CD14-positive monocyte (primary cell): Measurements from ENCODE around the gene YWHAQ. TPM values are rescaled to one million over a fixed set of nuclear protein-coding genes. Genes with fewer than 3 reads are reported as not detected.
A peak's percentile ranks its signal among the peaks of the same experiment; 100 is the strongest.

Source experiments
- DNase-seq, 3 donors: peaks; one replicate each; pipeline ENCODE4 v3.0.0-alpha.2; 2011 to 2022
- H2AFZ ChIP-seq: 2 replicates; pipeline ENCODE4 v1.6.0; 2012; ENCODE audit warnings: mild to moderate bottlenecking, low read depth, low read length, inconsistent platforms; ENCODE audit not compliant: insufficient read depth, poor library complexity, severe bottlenecking
- H3K27ac ChIP-seq, 2 donors: 1 replicate in 1 of 2; 2 replicates in 1 of 2; pipeline ENCODE4 v1.5.1; 2012 to 2013; ENCODE audit warnings: low read length in 2 of 2, control low read depth in 1 of 2, inconsistent platforms in 1 of 2, low read depth in 1 of 2, mild to moderate bottlenecking in 1 of 2
- H3K27me3 ChIP-seq, 2 donors: one replicate each; pipeline versions ENCODE4 v1.6.0 to v1.6.1; 2011 to 2013; ENCODE audit warnings: low read length in 2 of 2; ENCODE audit not compliant: control insufficient read depth in 2 of 2, insufficient read depth in 2 of 2
- H3K36me3 ChIP-seq, 2 donors: replicated peaks in 1 of 2; 1 replicate in 1 of 2; 2 replicates in 1 of 2; pipeline versions ENCODE4 v1.5.1 to v1.6.1; 2012 to 2013; ENCODE audit warnings: low read length in 2 of 2, control low read depth in 1 of 2, inconsistent platforms in 1 of 2, mild to moderate bottlenecking in 1 of 2; ENCODE audit not compliant: insufficient read depth in 2 of 2, control insufficient read depth in 1 of 2
- H3K4me1 ChIP-seq, 2 donors: 1 replicate in 1 of 2; 2 replicates in 1 of 2; pipeline versions ENCODE4 v1.5.1 to v1.6.1; 2012 to 2013; ENCODE audit warnings: low read length in 2 of 2, control low read depth in 1 of 2, inconsistent platforms in 1 of 2, mild to moderate bottlenecking in 1 of 2, moderate library complexity in 1 of 2; ENCODE audit not compliant: insufficient read depth in 2 of 2, control insufficient read depth in 1 of 2
- H3K4me2 ChIP-seq: replicated peaks from 2 replicates; pipeline ENCODE3; 2012; ENCODE audit warnings: low read length, moderate library complexity, mild to moderate bottlenecking; ENCODE audit not compliant: poor library complexity, severe bottlenecking; ENCODE audit errors: extremely low read depth
- H3K4me3 ChIP-seq, 3 experiments: fragments of 200-600 bp in 1 of 3; sonication (generic) in 1 of 3; replicated peaks in 1 of 3; 1 replicate in 2 of 3; 2 replicates in 1 of 3; pipeline ENCODE4 v1.5.1; 2011 to 2013; ENCODE audit warnings: low read length in 3 of 3, mild to moderate bottlenecking in 3 of 3, control low read depth in 2 of 3, low read depth in 2 of 3, inconsistent platforms in 1 of 3, moderate library complexity in 1 of 3
- H3K79me2 ChIP-seq: 2 replicates; pipeline ENCODE4 v1.6.0; 2012; ENCODE audit warnings: mild to moderate bottlenecking, control low read depth, inconsistent platforms, low read length, moderate library complexity; ENCODE audit not compliant: insufficient read depth
- H3K9ac ChIP-seq: 2 replicates; pipeline ENCODE4 v1.6.0; 2017; ENCODE audit warnings: low read length, mild to moderate bottlenecking; ENCODE audit not compliant: insufficient read depth, poor library complexity, severe bottlenecking
- H3K9me3 ChIP-seq, 2 donors: replicated peaks in 1 of 2; 1 replicate in 1 of 2; 2 replicates in 1 of 2; pipeline versions ENCODE4 v1.5.1 to v1.6.1; 2012 to 2013; ENCODE audit warnings: low read length in 2 of 2, control low read depth in 1 of 2; ENCODE audit not compliant: control insufficient read depth in 1 of 2, insufficient read depth in 1 of 2
- H4K20me1 ChIP-seq: 2 replicates; pipeline ENCODE4 v1.6.0; 2012; ENCODE audit warnings: mild to moderate bottlenecking, low read length, control low read depth, moderate library complexity; ENCODE audit not compliant: insufficient read depth
- H3K27ac Mint-ChIP-seq, 7 donors: one replicate each; pipeline ENCODE4 v1.8.0; 2020; ENCODE audit warnings: mild to moderate bottlenecking in 7 of 7, mixed read lengths in 7 of 7, moderate library complexity in 6 of 7, inconsistent platforms in 2 of 7
- H3K27me3 Mint-ChIP-seq, 3 donors: one replicate each; pipeline ENCODE4 v1.8.0; 2021 to 2022; ENCODE audit warnings: low read depth in 3 of 3, mild to moderate bottlenecking in 3 of 3, mixed read lengths in 3 of 3, moderate library complexity in 3 of 3, inconsistent platforms in 1 of 3
- H3K36me3 Mint-ChIP-seq, 2 donors: one replicate each; pipeline ENCODE4 v1.8.0; 2020; ENCODE audit warnings: mixed read lengths in 2 of 2, inconsistent platforms in 1 of 2, mild to moderate bottlenecking in 1 of 2
- H3K4me1 Mint-ChIP-seq: one replicate; pipeline ENCODE4 v1.8.0; 2020; ENCODE audit warnings: mild to moderate bottlenecking, mixed read lengths
- H3K4me3 Mint-ChIP-seq, 2 donors: one replicate each; pipeline ENCODE4 v1.8.0; 2020; ENCODE audit warnings: mild to moderate bottlenecking in 2 of 2, mixed read lengths in 2 of 2, moderate library complexity in 1 of 2
- H3K9me3 Mint-ChIP-seq, 7 donors: one replicate each; pipeline ENCODE4 v1.8.0; 2020 to 2022; ENCODE audit warnings: mixed read lengths in 7 of 7, mild to moderate bottlenecking in 6 of 7, moderate library complexity in 6 of 7, inconsistent platforms in 2 of 7
- whole genome bisulfite sequencing: methylation state at CpG from one replicate; pipeline ENCODE4 v1.1.5; 2013; ENCODE audit warnings: missing lambda C conversion rate; ENCODE audit not compliant: insufficient coverage; 5-methylcytosine and 5-hydroxymethylcytosine counted together
- intact Hi-C, 2 donors: fragments of 100-400 bp; cut with micrococcal nuclease; formaldehyde crosslinking; loops; one replicate each; pipeline versions ENCODE4 v1.15.0 to v1.15.1; 2023
- polyA plus RNA-seq, 3 donors: library from polyadenylated mRNA; depleted of rRNA in 1 of 3; unstranded in 2 of 3; stranded (reverse) in 1 of 3; fragments of 300-500 nt in 2 of 3; fragments of >200 nt in 1 of 3; fragmentation: Illumina TruSeq in 2 of 3; gene quantifications; 1 replicate in 2 of 3; 2 replicates in 1 of 3; pipeline ENCODE4 v1.2.3, GENCODE V29; 2012 to 2021
- TF ChIP-seq, protein P1 (sequence below): fragments of 200-600 bp; IDR thresholded peaks from one replicate; pipeline ENCODE4 v1.8.0; 2022; ENCODE audit warnings: antibody characterized with exemption, mild to moderate bottlenecking

The YWHAQ gene
- polyA plus RNA-seq, 3 donors = 60.9 to 173 (median 165) TPM

- no peaks in the 10 kb centered on the region for H3K9me3 ChIP-seq
- H3K27ac ChIP-seq = no peak overlapping the region
- no peak overlapping the region for H3K9ac ChIP-seq
- H2AFZ ChIP-seq = no peak overlapping the region
- no peaks in the 10 kb centered on the region for H3K27me3 ChIP-seq
- 100% methylated on average over 2 of the region's 6 CpGs for WGBS
- Mint-ChIP-seq H3K36me3 (no peaks in the 10 kb centered on the region), H3K27ac (no peak overlapping the region), H3K4me3 (no peak overlapping the region), H3K4me1 (peaks cover 7% of the 10 kb centered on the region), H3K27me3 (peaks cover 0 to 6% (median 4%) of the 10 kb centered on the region in 3 donors), H3K9me3 (peaks cover 4 to 6% (median 6%) of the 10 kb centered on the region in 7 donors)
- H3K4me3 ChIP-seq = no peak overlapping the region
- TF ChIP-seq, protein P1, sequence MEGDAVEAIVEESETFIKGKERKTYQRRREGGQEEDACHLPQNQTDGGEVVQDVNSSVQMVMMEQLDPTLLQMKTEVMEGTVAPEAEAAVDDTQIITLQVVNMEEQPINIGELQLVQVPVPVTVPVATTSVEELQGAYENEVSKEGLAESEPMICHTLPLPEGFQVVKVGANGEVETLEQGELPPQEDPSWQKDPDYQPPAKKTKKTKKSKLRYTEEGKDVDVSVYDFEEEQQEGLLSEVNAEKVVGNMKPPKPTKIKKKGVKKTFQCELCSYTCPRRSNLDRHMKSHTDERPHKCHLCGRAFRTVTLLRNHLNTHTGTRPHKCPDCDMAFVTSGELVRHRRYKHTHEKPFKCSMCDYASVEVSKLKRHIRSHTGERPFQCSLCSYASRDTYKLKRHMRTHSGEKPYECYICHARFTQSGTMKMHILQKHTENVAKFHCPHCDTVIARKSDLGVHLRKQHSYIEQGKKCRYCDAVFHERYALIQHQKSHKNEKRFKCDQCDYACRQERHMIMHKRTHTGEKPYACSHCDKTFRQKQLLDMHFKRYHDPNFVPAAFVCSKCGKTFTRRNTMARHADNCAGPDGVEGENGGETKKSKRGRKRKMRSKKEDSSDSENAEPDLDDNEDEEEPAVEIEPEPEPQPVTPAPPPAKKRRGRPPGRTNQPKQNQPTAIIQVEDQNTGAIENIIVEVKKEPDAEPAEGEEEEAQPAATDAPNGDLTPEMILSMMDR = no peak
- H3K79me2 ChIP-seq = no peaks in the 10 kb centered on the region
- H3K4me2 ChIP-seq = no peak overlapping the region
- no peaks in the 10 kb centered on the region for H3K36me3 ChIP-seq
- H4K20me1 ChIP-seq = no peaks in the 10 kb centered on the region
- DNase-seq = no peak
- intact Hi-C loops = no loop called here
- peaks cover 0 to 6% of the 10 kb centered on the region in 2 donors for H3K4me1 ChIP-seq
These were observed 43.2 kb upstream of the YWHAQ start for GRCh38 chr2:9673914-9674481.

GRCh38 chr2:9668687-9669345 lies 38.0 kb upstream of the YWHAQ start:
- Histone ChIP-seq H3K4me1 (no peaks in the 10 kb centered on the region), H3K79me2 (no peaks in the 10 kb centered on the region), H4K20me1 (no peaks in the 10 kb centered on the region), H3K9ac (no peak overlapping the region), H3K36me3 (no peaks in the 10 kb centered on the region), H3K27ac (no peak overlapping the region), H2AFZ (no peak overlapping the region), H3K4me2 (no peak overlapping the region), H3K4me3 (no peak overlapping the region), H3K9me3 (no peaks in the 10 kb centered on the region), H3K27me3 (no peaks in the 10 kb centered on the region)
- no peak overlapping the region for H3K4me3 Mint-ChIP-seq
- H3K27me3 Mint-ChIP-seq = peaks cover 1 to 7% (median 3%) of the 10 kb centered on the region in 3 donors
- WGBS = 97% methylated on average over 4 of the region's 5 CpGs
- peaks cover 0 to 2% (median 0%) of the 10 kb centered on the region in 7 donors for H3K9me3 Mint-ChIP-seq
- peak overlapping the region in 1 of 7 donors; percentile 64 for H3K27ac Mint-ChIP-seq
- no peaks in the 10 kb centered on the region for H3K4me1 Mint-ChIP-seq
- no peak for DNase-seq
- TF ChIP-seq, protein P1 = no peak
- H3K36me3 Mint-ChIP-seq = no peaks in the 10 kb centered on the region
- intact Hi-C loops = no loop called here
